ENCODE results near the gene PCSK1. TPM values are rescaled to one million over a fixed set of nuclear protein-coding genes. Genes with fewer than 3 reads are reported as not detected.

The PCSK1 gene
- total RNA-seq, 1 experiment from 2014 or later: 0.41 TPM

DNA sequence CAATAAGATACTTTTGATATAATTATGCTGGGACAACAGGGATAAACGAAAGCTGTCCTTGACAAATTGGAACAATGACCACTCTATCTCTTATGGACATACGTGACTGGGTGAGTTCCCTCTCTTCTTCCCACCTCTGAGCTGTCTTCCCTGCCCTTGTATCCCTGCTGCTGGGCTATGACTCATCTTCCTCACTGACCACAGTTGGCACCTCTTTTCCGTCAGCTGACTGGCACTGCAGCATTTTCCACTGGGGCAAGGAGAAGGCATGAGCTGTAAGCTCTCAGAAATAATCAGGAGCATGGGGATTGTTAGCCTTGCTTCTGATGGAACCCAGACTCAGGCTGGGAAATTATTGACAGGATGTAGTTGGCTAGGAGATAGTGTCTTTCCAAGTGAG lies 48.7 kb downstream of the PCSK1 start:
- DNase-seq: no peak
- no TSS peak for BruUV-seq (replicated peaks)
- POLR2A ChIA-PET: no interaction called here
- H3K27me3 ChIP-seq (replicated peaks; ENCODE audit: control insufficient read depth, insufficient read depth, low read length): no peaks in the 10 kb centered on the region; the same call in 1 of the 2 replicates
- no peaks in the 10 kb centered on the region for H3K4me1 Mint-ChIP-seq (ENCODE audit: low read depth, unreplicated experiment)
- H3K27ac Mint-ChIP-seq (ENCODE audit: unreplicated experiment): no peak overlapping the region
- no peaks in the 10 kb centered on the region for H3K9me3 Mint-ChIP-seq (ENCODE audit: unreplicated experiment)
- H3K4me1 ChIP-seq: no peaks in the 10 kb centered on the region
- TF ChIP-seq, protein P1, sequence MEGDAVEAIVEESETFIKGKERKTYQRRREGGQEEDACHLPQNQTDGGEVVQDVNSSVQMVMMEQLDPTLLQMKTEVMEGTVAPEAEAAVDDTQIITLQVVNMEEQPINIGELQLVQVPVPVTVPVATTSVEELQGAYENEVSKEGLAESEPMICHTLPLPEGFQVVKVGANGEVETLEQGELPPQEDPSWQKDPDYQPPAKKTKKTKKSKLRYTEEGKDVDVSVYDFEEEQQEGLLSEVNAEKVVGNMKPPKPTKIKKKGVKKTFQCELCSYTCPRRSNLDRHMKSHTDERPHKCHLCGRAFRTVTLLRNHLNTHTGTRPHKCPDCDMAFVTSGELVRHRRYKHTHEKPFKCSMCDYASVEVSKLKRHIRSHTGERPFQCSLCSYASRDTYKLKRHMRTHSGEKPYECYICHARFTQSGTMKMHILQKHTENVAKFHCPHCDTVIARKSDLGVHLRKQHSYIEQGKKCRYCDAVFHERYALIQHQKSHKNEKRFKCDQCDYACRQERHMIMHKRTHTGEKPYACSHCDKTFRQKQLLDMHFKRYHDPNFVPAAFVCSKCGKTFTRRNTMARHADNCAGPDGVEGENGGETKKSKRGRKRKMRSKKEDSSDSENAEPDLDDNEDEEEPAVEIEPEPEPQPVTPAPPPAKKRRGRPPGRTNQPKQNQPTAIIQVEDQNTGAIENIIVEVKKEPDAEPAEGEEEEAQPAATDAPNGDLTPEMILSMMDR (IDR thresholded peaks at IDR 0.05; ENCODE audit: insufficient read depth in 1 of 2, low read depth in 1 of 2, low read length in 1 of 2, severe bottlenecking in 1 of 2, unreplicated experiment in 1 of 2): no peak
- H3K36me3 ChIP-seq (ENCODE audit: control insufficient read depth, insufficient read depth, low read length): no peaks in the 10 kb centered on the region
- intact Hi-C loops (cut with micrococcal nuclease; ENCODE audit: unreplicated experiment): no loop called here
- no peak overlapping the region for H3K4me3 ChIP-seq (ENCODE audit: low read depth, low read length)
- no peak overlapping the region for H3K4me3 Mint-ChIP-seq (ENCODE audit: unreplicated experiment)
- no peaks in the 10 kb centered on the region for H3K9me3 ChIP-seq
- H3K36me3 Mint-ChIP-seq (ENCODE audit: insufficient read depth, unreplicated experiment): no peaks in the 10 kb centered on the region
- CTCF ChIA-PET: no interaction called here
- peaks cover 6% of the 10 kb centered on the region for H3K27me3 Mint-ChIP-seq (ENCODE audit: insufficient read depth, unreplicated experiment)

DNA sequence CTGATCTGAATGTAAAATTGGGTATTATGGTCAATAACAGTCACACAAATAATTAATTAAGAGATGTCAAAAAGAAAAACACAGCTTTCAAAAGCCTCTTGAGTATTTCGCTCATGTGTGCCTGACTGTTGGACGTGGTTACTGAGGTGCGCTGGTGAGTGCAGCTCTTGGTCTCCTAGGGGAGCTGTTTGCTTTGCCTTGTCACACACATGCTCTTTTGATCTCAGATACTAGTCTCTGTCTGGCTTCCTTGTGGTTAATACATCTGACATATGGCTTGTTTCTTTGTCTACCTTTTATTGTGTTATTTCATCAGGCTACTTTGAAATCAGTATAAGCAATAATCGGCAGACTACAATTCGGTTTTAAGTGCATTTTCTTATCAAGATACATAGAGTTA lies 51.5 kb downstream of the PCSK1 start:
- Mint-ChIP-seq H3K4me1 (ENCODE audit: low read depth, unreplicated experiment) (no peaks in the 10 kb centered on the region), H3K9me3 (ENCODE audit: unreplicated experiment) (no peaks in the 10 kb centered on the region), H3K27ac (ENCODE audit: unreplicated experiment) (no peak overlapping the region), H3K27me3 (ENCODE audit: insufficient read depth, unreplicated experiment) (peaks cover 8% of the 10 kb centered on the region), H3K36me3 (ENCODE audit: insufficient read depth, unreplicated experiment) (no peaks in the 10 kb centered on the region), H3K4me3 (ENCODE audit: unreplicated experiment) (no peak overlapping the region)
- no peak overlapping the region for H3K4me3 ChIP-seq (ENCODE audit: low read depth, low read length)
- no peaks in the 10 kb centered on the region for H3K36me3 ChIP-seq (ENCODE audit: control insufficient read depth, insufficient read depth, low read length)
- peak in 1 of 2 experiments; percentile 33 for DNase-seq
- TF ChIP-seq, protein P1 (IDR thresholded peaks at IDR 0.05; ENCODE audit: insufficient read depth in 1 of 2, low read depth in 1 of 2, low read length in 1 of 2, severe bottlenecking in 1 of 2, unreplicated experiment in 1 of 2): peak in 1 of 2 experiments; percentile 39
- ChIA-PET CTCF (interaction anchor here (0.9 kb wide), 1 partner anchor 36 kb away, joined by 3 read pairs; no protein-coding TSS in a partner anchor), POLR2A (no interaction called here)
- BruUV-seq (replicated peaks): no TSS peak
- no peaks in the 10 kb centered on the region; the same call in 1 of the 2 replicates for H3K27me3 ChIP-seq (replicated peaks; ENCODE audit: control insufficient read depth, insufficient read depth, low read length)
- intact Hi-C loops (cut with micrococcal nuclease; ENCODE audit: unreplicated experiment): loop anchor here (1.0 kb wide), 1 partner anchor 220 kb away; no protein-coding TSS in a partner anchor
- no peaks in the 10 kb centered on the region for H3K9me3 ChIP-seq
- H3K4me1 ChIP-seq: no peaks in the 10 kb centered on the region

DNA sequence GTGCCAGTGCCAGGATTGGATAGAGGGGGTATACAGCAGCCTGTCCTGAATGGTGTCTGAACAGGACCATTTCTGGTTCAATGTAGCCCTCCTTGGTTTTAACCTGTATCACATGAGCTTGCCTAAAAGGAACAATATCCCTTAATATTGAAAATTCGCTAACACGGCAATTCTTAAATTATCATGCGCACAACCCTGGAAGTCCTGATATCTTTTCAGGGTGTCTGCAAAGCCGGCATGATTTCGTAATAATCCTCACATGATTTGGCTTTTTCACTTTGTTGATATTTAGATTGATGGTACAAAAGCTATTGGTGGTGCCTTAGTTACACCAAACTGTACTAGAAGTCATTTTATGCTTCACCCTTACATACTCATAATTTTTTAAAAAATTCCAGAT lies 53.2 kb downstream of the PCSK1 start:
- Mint-ChIP-seq H3K36me3 (ENCODE audit: insufficient read depth, unreplicated experiment) (no peaks in the 10 kb centered on the region), H3K9me3 (ENCODE audit: unreplicated experiment) (no peaks in the 10 kb centered on the region), H3K27me3 (ENCODE audit: insufficient read depth, unreplicated experiment) (peaks cover 8% of the 10 kb centered on the region), H3K27ac (ENCODE audit: unreplicated experiment) (no peak overlapping the region), H3K4me3 (ENCODE audit: unreplicated experiment) (no peak overlapping the region), H3K4me1 (ENCODE audit: low read depth, unreplicated experiment) (no peaks in the 10 kb centered on the region)
- CTCF ChIA-PET: no interaction called here
- H3K4me1 ChIP-seq: no peaks in the 10 kb centered on the region
- POLR2A ChIA-PET: no interaction called here
- DNase-seq: no peak
- BruUV-seq (replicated peaks): no TSS peak
- no peak overlapping the region for H3K4me3 ChIP-seq (ENCODE audit: low read depth, low read length)
- H3K9me3 ChIP-seq: no peaks in the 10 kb centered on the region
- no peaks in the 10 kb centered on the region; the same call in 1 of the 2 replicates for H3K27me3 ChIP-seq (replicated peaks; ENCODE audit: control insufficient read depth, insufficient read depth, low read length)
- TF ChIP-seq, protein P1 (IDR thresholded peaks at IDR 0.05; ENCODE audit: insufficient read depth in 1 of 2, low read depth in 1 of 2, low read length in 1 of 2, severe bottlenecking in 1 of 2, unreplicated experiment in 1 of 2): no peak
- intact Hi-C loops (cut with micrococcal nuclease; ENCODE audit: unreplicated experiment): no loop called here
- H3K36me3 ChIP-seq (ENCODE audit: control insufficient read depth, insufficient read depth, low read length): no peaks in the 10 kb centered on the region
